ENCODE data around the gene CSH2. TPM values are rescaled to one million over a fixed set of nuclear protein-coding genes. Genes with fewer than 3 reads are reported as not detected.

Gene CSH2
- total RNA-seq, 1 experiment from 2014 or later = not detected

GRCh38 chr17:63836811-63837210 lies 36.7 kb downstream of the CSH2 start:
- no peak overlapping the region for H3K23ac ChIP-seq (ENCODE audit: insufficient read length, low read depth, low read length)
- H2AK5ac ChIP-seq (ENCODE audit: insufficient read length, low read length) = no peak overlapping the region
- no peak overlapping the region for H2BK15ac ChIP-seq (ENCODE audit: low read depth, low read length)
- no peak overlapping the region for H3T11ph ChIP-seq (ENCODE audit: low read length)
- H3K4me1 ChIP-seq (ENCODE audit: insufficient read depth, low read length) = no peaks in the 10 kb centered on the region; the same call in 1 of the 2 replicates
- TF ChIP-seq CTCF (conservative IDR thresholded peaks at IDR 0.05) = no peak
- H2BK5ac ChIP-seq (ENCODE audit: insufficient read length, low read length) = no peak overlapping the region
- H4K91ac ChIP-seq (ENCODE audit: insufficient read length, low read depth, low read length) = no peak overlapping the region
- H3K56ac ChIP-seq (ENCODE audit: insufficient read length, low read depth, low read length) = no peak overlapping the region
- H3K4me3 Mint-ChIP-seq = no peak overlapping the region; a peak in 1 of 5 replicates
- no peak overlapping the region for H2BK120ac ChIP-seq (ENCODE audit: low read depth, low read length, poor library complexity, severe bottlenecking)
- WGBS (ENCODE audit: extremely low coverage, insufficient read length, low lambda C conversion rate) = no CpG with 5 or more reads among the region's 7 CpGs
- no peak overlapping the region for H3K9ac ChIP-seq (ENCODE audit: extremely low read depth, insufficient read length, low read length)
- H3K27ac Mint-ChIP-seq = peak overlapping the region in 2 of 3 experiments; percentile 8 to 39; a peak in 1 of 7 replicates
- H3K9me3 Mint-ChIP-seq = no peaks in the 10 kb centered on the region
- H3K27me3 ChIP-seq (ENCODE audit: insufficient read depth, low read length) = no peaks in the 10 kb centered on the region
- no peak overlapping the region for H3K18ac ChIP-seq (ENCODE audit: insufficient read length, low read depth, low read length)
- H3K27ac ChIP-seq (ENCODE audit: insufficient read length, low read depth, low read length) = no peak overlapping the region
- H2AFZ ChIP-seq (ENCODE audit: low read length) = no peak overlapping the region
- no peak overlapping the region for H2BK12ac ChIP-seq (ENCODE audit: insufficient read length, low read depth, low read length)
- H2BK20ac ChIP-seq (ENCODE audit: low read depth, low read length, poor library complexity, severe bottlenecking) = no peak overlapping the region
- H3K27me3 Mint-ChIP-seq (ENCODE audit: low read depth) = no peaks in the 10 kb centered on the region
- peaks cover 3% of the 10 kb centered on the region; the same call in 1 of the 2 replicates for H3K79me2 ChIP-seq (ENCODE audit: insufficient read depth, low read length)
- no peaks in the 10 kb centered on the region for H3K9me3 ChIP-seq (ENCODE audit: control insufficient read depth, low read depth, low read length)
- no peak overlapping the region for H3K4me2 ChIP-seq (ENCODE audit: insufficient read depth, insufficient read length, low read length)
- H4K8ac ChIP-seq (replicated peaks; ENCODE audit: insufficient read length, low read depth, low read length) = no peak overlapping the region
- H4K5ac ChIP-seq (ENCODE audit: insufficient read length, low read depth, low read length) = no peak overlapping the region
- peaks cover 3% of the 10 kb centered on the region for H3K79me1 ChIP-seq (ENCODE audit: insufficient read depth, low read depth, low read length, poor library complexity, severe bottlenecking)
- no peak for DNase-seq
- H3K36me3 Mint-ChIP-seq (ENCODE audit: insufficient read depth in 1 of 3, low read depth in 3 of 3) = peaks cover 31 to 57% (median 51%) of the 10 kb centered on the region in 3 experiments
- no peak overlapping the region for H3K14ac ChIP-seq (ENCODE audit: insufficient read depth, low read length)
- peaks cover 25 to 38% of the 10 kb centered on the region in 2 experiments for H3K4me1 Mint-ChIP-seq
- no peak overlapping the region for H3K4ac ChIP-seq (ENCODE audit: low read depth, low read length)
- peaks cover 6% of the 10 kb centered on the region for H3K23me2 ChIP-seq (ENCODE audit: insufficient read length, low read depth, low read length, poor library complexity, severe bottlenecking)
- peaks cover 2% of the 10 kb centered on the region for H4K20me1 ChIP-seq (ENCODE audit: control insufficient read depth, insufficient read depth, insufficient read length)

Data from H9 (cell line).